Measurements from ENCODE around the gene FRS2. TPM values are rescaled to one million over a fixed set of nuclear protein-coding genes. Genes with fewer than 3 reads are reported as not detected.

The FRS2 gene
- total and polyA plus RNA-seq, 9 of the 15 experiments (the other 6 are each of a cell fraction or from before 2014, with no cell fraction given) = 1.0 to 9.1 (median 6.0) TPM

DNA sequence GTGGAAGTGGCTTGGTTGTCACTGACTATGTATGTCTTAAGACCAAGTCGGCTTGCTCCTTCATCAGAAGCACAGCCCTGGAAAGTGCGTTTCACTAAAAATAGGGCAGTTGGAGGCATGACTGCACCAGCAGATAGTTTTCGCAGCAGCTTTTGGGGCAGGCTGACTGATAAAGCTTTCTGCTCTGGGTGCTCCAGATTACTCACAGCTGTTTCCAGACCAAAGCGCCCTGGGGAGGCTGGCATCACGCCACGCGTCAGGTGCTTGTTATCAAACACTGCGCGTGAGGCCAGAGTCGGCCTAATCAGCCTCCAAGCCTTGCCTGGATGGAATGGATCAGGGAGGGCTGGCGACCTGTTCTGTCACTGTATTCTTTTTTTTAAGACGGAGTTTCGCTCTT lies 153.8 kb downstream of the FRS2 start (continued):
- peak; percentile 65; the same call in 1 of the 2 replicates for TF ChIP-seq ZBTB9 (CRISPR knock-in tag; IDR thresholded peaks at IDR 0.05)
- no peak for TF ChIP-seq PTTG1 (tag; IDR thresholded peaks at IDR 0.05; ENCODE audit: low read depth)
- TF ChIP-seq SMARCE1 (IDR thresholded peaks at IDR 0.05) = peak; percentile 93
- no peak for TF ChIP-seq ESRRB (CRISPR knock-in tag; IDR thresholded peaks at IDR 0.05; ENCODE audit: borderline replicate concordance)
- peak; percentile 73 for TF ChIP-seq ATF7 (IDR thresholded peaks at IDR 0.05)
- TF ChIP-seq ZBED1 (IDR thresholded peaks at IDR 0.05) = peak; percentile 97
- TF ChIP-seq ZNF324 (CRISPR knock-in tag; IDR thresholded peaks at IDR 0.05) = no peak
- TF ChIP-seq, protein P1, sequence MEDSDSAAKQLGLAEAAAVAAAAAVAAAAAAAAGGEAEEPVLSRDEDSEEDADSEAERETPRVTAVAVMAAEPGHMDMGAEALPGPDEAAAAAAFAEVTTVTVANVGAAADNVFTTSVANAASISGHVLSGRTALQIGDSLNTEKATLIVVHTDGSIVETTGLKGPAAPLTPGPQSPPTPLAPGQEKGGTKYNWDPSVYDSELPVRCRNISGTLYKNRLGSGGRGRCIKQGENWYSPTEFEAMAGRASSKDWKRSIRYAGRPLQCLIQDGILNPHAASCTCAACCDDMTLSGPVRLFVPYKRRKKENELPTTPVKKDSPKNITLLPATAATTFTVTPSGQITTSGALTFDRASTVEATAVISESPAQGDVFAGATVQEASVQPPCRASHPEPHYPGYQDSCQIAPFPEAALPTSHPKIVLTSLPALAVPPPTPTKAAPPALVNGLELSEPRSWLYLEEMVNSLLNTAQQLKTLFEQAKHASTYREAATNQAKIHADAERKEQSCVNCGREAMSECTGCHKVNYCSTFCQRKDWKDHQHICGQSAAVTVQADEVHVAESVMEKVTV (CRISPR knock-in tag; IDR thresholded peaks at IDR 0.05) = peak; percentile 27; the same call in 1 of the 2 replicates
- no peak for TF ChIP-seq CEBPG (CRISPR knock-in tag; IDR thresholded peaks at IDR 0.05)
- no peak for TF ChIP-seq CEBPG (tag; conservative IDR thresholded peaks at IDR 0.05 in 1 of 2, IDR thresholded peaks at IDR 0.05 in 1 of 2)
- no peak for TF ChIP-seq NFE2L1 (tag; IDR thresholded peaks at IDR 0.05; ENCODE audit: borderline replicate concordance, low read depth)
- TF ChIP-seq, protein P2, sequence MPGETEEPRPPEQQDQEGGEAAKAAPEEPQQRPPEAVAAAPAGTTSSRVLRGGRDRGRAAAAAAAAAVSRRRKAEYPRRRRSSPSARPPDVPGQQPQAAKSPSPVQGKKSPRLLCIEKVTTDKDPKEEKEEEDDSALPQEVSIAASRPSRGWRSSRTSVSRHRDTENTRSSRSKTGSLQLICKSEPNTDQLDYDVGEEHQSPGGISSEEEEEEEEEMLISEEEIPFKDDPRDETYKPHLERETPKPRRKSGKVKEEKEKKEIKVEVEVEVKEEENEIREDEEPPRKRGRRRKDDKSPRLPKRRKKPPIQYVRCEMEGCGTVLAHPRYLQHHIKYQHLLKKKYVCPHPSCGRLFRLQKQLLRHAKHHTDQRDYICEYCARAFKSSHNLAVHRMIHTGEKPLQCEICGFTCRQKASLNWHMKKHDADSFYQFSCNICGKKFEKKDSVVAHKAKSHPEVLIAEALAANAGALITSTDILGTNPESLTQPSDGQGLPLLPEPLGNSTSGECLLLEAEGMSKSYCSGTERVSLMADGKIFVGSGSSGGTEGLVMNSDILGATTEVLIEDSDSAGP (CRISPR knock-in tag; IDR thresholded peaks at IDR 0.05) = no peak
- TF ChIP-seq, protein P3, sequence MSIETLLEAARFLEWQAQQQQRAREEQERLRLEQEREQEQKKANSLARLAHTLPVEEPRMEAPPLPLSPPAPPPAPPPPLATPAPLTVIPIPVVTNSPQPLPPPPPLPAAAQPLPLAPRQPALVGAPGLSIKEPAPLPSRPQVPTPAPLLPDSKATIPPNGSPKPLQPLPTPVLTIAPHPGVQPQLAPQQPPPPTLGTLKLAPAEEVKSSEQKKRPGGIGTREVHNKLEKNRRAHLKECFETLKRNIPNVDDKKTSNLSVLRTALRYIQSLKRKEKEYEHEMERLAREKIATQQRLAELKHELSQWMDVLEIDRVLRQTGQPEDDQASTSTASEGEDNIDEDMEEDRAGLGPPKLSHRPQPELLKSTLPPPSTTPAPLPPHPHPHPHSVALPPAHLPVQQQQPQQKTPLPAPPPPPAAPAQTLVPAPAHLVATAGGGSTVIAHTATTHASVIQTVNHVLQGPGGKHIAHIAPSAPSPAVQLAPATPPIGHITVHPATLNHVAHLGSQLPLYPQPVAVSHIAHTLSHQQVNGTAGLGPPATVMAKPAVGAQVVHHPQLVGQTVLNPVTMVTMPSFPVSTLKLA (conservative IDR thresholded peaks at IDR 0.05) = peak; percentile 72 to 79
- TF ChIP-seq ELF2 (CRISPR knock-in tag; IDR thresholded peaks at IDR 0.05) = no peak
- TF ChIP-seq JUND (IDR thresholded peaks at IDR 0.05; ENCODE audit: borderline replicate concordance, low read depth, low read length) = peak; percentile 70
- TF ChIP-seq JUND (tag; IDR thresholded peaks at IDR 0.05; ENCODE audit: borderline replicate concordance, low read depth, low read length) = peak; percentile 55; the same call in 1 of the 3 replicates
- TF ChIP-seq PBX2 (CRISPR knock-in tag; IDR thresholded peaks at IDR 0.05; ENCODE audit: low read depth) = no peak
- TF ChIP-seq PBX2 (tag; conservative IDR thresholded peaks at IDR 0.05; ENCODE audit: low read depth) = no peak
- peak; percentile 100 for TF ChIP-seq TRIM24 (IDR thresholded peaks at IDR 0.05)
- TF ChIP-seq, protein P4, sequence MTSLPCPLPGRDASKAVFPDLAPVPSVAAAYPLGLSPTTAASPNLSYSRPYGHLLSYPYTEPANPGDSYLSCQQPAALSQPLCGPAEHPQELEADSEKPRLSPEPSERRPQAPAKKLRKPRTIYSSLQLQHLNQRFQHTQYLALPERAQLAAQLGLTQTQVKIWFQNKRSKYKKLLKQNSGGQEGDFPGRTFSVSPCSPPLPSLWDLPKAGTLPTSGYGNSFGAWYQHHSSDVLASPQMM (CRISPR knock-in tag; IDR thresholded peaks at IDR 0.05) = no peak

Measured in K562 (cell line).